Activated CD4-positive, CD25-positive, alpha-beta regulatory T cell treated with anti-CD3 and anti-CD28 coated beads, Interleukin-2, amount 50 U/mL, for 16 hours (primary cell): Measurements from ENCODE around the gene CD164L2.
"Not testable (repeated sequence)": the region's sequence is repeated elsewhere in the genome, so short reads cannot be mapped to it uniquely, and the experiment has no call there.

Source experiments
- DNase-seq: peaks from one replicate; pipeline ENCODE4 v3.0.0-alpha.2; 2020; ENCODE audit warnings: low read depth, low spot score

The CD164L2 gene

DNA sequence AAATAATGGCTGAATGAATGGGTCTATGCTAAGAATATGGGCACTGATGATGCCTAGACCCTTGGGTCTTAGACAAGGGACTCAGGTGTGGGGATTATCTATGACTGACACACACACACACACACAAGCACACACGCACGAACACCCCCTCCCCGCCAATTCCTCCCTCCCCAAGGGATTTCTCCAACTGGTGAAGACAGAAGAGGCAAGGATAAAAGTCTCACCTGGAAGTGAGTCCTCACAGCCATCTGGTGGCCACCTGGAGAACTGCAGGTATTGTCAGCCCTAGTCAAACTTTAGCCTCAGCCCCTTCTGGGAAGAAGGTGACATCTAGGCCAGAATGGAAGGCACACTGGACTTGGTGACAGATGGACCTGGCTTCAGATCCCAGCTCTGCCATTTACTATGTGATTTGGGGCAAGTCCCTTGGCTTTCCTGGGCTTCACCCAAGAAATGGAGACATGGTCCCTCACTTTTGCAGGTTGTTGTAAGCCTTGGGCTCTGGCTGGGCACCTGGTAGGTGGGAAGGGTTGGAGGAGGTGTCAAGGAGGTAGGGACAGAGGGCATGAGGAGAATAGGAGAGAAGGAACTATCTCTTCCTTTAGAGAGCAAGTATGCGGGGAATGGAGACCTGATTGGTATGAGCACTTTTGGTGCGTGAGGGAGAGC, 5.3 kb upstream of the CD164L2 start:
- peak; percentile 58 for DNase-seq

DNA sequence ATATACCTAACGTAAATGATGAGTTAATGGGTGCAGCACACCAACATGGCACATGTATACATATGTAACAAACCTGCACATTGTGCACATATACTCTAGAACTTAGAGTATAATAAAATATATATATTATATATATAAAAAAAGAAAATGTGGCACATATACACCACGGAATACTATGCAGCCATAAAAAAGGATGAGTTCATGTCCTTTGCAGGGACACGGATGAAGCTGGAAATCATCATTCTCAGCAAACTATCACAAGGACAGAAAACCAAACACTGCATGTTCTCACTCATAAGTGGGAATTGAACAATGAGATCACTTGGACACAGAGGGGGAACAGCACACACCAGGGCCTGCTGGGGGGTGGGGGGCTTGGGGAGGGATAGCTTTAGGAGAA, 1.7 kb upstream of the CD164L2 start:
- DNase-seq = not testable (repeated sequence)

DNA sequence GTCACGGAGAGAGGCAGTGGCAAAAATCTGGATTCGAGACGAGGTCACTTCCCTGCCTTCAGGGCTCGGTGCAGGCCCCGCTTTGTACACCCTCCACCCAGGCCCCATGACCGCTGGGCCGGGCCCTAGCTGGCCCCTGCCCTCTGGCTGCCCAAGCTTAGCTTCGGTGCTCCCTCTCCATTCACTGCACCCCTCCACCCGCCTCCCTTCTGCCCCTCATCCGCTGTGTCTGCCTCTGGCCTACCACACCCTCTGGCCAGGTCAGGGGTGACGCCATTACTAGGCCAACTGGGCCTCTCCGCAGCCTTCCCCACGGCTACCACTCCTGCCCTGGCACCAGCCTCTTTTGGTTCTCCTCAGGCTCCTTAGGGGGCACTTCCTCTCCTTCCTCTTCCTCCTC, 528 bp upstream of the CD164L2 start:
- DNase-seq = no peak

DNA sequence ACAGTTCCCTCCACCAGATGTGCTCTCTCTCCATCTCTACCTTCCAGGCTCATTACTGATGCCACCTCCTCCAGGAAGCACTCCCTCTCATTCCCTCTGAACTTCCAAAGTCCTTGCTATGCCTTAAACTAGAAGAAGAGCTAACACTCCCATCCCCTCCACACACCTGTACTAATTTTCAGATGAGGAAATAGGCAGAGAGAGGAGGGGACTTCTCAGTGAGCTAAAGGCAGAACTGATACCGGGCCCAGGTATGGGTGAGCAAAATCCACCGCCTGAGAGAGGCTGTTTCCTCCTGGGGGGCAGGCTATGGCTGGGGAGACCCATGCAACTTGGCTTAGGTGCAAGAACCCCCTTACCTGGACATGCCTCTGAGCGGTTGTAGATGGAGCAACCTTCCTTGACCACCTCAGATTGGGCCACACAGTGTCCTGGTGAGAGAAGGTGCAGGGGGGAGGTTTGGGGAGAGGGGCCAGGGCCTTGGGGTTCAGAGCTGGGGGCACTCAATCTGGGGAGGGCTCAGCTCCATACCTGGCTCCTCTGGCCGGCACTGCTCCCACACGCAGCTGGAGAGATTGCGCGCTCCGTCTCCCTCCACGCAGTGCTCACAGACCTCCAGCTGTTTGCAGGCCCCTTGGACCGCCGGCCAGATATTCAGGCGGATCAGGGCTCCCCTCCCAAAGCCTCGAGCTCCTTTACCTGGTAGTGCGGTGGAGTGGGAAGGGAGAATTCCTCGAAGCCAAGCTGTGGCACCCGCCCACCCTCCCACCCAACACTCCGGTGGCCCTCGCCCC, 967 bp downstream of the CD164L2 start:
- DNase-seq = no peak

DNA sequence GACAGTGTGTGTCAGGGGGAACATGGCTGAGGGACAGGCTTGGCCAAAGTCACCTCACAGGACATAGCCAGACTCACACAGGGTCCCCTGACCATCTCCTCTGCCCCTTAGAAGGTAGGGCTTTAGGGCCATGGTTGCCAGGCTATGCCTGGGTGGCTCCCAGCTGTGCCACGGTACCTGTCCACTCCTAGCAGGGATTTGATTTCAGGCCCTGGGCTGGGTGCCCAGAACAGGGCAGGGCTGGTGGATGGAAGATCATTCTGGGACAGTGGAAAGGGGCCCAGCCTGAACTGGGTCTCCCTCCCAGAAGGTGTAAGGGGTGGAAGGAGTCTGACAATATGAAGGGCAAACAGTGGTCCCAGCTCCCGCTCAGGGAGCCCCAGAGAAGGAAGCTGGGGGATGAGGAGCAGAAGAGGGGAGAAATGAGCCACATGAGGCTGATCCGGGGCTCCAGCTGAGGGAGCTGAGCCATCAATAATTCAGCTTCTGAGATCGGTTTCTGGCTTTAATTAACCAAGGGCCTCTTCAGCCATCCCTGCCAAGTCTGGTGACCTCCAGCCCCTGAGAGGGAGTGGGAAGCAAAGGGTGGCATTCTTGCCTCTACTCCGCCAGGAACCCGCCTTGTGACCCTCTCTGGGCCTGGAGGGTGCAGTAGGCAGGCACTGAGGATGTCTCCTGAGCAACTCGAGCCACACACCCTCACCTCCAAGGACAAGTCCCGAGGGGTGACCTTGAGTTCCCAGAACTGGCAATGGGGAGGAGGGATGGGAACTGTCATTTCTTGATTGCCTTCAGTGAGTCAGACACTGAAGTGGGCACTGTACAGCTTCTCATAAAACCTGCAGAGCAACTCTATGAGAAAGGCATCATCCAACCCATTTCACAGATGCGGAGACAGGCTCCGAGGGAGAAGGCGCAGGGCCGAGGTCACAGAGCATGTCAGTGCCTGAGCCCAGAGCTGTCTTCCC, 2.1 kb downstream of the CD164L2 start:
- DNase-seq = no peak

DNA sequence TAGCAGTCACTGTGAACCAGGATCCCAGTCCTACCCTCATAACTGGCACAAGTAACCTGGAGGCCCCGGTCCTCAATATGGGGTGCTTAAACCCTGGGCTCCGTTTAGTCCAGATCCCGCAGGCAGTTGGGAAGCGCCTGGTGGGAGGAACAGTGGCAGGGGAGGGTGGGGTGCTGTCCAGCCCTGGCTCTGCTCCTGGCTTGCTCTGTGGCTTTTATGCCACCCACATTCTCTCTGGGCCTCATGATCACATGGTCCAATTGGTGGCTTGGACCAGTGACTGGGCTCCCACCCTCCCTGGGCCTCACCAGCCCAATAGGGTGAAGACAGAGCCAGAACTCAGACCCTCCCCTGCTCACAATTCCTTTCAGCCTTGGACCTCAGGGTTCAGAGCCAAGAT, 2.9 kb downstream of the CD164L2 start:
- no peak for DNase-seq

DNA sequence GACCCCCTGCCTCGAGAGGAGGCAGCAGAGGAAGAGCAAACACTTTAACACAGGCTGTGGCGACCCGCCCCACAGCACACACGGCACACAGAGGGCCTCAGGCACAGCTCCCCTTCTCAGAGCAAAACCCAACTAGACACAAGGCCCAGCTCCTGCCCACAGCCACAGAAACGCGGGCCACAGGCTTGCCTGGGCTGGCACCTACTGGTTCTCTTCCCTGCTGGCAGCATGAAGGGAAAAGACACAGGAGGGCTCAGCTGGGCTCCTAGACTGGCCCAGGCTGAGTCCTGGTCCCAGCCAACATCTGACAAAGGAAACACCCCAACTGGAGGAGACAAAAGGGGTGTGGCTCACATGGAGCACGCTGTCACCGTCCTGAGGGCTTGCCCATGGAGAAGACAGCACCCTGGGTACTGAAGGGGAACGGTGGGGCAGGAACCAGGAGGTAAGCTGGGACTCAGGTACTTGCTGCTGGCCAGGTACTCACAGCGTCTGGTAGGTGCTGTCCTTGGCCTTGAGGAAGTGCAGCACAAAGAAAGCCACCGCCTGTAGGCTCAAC, 3.5 kb downstream of the CD164L2 start:
- no peak for DNase-seq

DNA sequence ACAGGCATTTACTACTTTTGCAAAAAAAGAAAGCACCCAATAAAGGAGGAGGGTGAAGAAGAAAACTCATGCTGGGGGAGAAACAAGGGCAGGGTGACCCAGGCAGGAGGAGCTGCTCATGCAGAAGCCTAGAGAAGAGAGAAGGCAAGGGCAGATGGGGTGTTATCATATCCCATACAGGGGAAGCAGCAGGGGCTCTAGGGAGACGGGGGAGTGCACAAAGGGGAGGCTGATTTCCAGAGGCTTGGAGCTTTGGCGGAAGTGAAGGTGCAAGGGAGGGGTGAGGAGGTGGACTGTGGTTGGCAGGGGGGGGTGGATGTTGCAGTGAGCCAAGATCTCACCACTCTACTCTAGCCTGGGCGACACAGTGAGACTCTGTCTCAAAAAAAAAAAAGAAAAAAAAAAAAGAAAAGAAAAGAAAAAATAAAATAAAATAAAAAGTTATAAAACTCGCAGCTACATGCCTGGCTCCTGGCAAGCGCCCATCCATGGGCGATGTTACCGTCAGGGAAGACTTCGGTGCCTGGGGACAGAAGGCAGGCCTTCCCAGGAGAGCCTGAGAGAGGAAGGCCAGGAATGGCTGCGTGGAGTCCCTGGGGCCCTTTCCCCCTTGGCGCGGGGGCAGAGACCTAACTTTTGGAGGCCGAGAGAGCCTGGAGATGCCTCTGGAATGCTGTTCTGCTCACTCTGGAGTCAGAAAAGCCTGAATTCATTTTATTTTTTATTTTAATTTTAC, 5.2 kb downstream of the CD164L2 start:
- DNase-seq = no peak

DNA sequence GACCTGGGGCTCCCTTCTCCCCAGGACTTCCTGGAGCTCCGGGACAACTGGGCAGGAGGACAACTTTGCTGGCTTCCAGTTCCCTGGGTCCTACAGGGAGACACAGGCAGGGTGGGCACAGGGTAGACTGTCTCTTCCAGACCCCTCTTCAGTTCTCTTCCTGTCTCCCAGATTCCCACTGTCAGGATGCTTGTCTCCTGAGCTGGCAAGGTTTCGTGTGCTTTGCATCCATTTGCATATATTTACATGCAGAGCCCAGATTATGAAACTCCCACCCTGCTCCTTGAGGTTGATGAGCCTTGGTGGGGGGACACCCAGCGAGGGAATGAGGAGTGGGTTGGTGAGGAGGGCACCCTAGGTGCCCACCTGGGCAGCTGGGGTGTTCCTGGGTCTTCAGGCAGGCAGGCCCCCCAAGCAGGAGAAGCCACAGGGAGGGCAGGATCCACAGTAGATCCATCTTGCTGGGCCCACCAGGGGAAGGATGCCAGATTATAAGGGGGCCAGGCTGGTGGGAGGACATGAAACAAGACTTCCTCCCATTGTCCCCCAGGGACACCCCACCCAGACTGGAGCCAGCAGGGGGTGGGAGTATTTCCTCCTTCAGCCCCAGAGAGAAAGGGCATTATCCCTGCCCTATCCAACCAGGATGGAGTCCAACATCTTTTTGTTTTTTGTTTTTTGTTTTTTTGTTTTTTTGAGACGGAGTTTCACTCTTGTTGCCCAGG, 8.6 kb downstream of the CD164L2 start, which contains the start of gene FCN3:
Gene FCN3, minus strand, starts transcription at position 463 of the 725 bp plus-strand sequence. Its CDS starts 6 bp downstream, at position 457.
- no peak for DNase-seq

DNA sequence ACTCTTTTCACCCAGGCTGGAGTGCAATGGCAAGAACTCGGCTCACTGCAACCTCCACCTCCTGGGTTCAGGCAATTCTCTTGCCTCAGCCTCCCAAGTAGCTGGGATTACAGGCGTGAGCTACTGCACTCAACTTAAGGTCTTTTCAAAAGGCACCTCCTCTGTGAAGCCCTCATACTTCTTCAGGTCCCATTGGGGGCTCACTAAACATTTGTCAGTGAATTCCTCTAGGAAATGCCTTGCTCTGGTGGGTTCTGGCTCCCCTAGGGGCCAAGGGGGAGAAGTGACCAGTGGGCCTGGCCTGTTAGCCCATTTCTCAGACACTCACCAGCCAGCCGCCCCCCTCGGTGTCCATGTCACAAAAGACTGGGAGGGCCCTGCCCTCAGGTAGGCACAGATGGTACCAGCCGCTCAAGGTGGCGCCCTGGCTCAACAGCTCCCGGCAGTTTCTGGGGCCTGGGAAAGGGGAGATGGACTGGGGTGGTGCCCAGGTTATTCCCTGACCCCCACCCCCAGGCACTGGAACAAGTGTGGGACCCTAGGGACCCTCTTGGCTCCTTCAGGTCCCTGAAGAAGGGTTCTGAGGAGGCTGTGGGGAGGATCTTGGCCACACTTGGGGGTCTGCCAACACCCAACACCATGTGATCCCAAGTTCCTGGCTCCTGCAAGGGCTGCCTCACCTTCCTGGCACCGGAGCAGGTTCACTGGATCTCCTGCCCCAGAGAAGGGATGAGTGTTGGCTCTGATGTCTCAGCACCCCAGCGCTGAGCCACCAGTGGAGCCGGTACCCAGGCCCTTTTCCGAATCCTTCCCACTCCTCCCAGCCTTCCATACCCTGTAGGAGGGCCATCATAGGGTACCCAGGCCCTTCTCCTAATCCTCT, 10.1 kb downstream of the CD164L2 start:
- DNase-seq = no peak

DNA sequence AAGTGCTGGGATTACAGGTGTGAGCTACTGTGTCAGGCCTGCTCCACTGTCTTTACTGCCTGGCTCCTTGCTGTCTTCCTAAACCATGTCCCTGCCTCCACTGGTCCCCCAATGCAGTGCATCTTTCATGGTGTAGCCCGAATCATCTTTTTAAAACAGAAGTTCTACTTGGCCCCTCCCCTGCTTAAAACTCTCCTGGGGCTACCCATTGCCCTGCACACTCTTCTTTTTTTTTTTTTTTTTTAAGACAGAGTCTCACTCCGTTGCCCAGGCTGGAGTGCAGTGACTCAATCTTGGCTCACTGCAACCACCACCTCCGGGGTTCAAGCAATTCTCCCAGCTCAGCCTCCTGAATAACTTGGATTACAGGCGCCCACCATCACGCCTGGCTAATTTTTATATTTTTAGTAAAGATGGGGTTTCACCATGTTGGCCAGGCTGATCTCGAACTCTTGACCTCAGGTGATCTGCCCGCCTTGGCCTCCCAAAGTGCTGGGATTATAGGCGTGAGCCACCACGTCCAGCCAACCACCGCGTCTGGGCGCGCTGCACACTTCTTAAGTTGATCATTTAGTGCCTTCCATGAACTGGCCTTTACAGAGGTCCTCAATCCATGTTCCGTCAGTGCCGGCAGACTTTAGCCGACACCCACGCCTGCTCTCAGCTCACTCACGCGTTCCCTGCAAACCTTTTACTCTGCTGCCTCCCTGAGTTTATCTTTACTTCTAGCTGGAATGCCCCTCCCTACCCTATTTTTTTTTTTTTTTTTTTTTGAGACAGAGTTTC, 10.9 kb downstream of the CD164L2 start:
- no peak for DNase-seq

DNA sequence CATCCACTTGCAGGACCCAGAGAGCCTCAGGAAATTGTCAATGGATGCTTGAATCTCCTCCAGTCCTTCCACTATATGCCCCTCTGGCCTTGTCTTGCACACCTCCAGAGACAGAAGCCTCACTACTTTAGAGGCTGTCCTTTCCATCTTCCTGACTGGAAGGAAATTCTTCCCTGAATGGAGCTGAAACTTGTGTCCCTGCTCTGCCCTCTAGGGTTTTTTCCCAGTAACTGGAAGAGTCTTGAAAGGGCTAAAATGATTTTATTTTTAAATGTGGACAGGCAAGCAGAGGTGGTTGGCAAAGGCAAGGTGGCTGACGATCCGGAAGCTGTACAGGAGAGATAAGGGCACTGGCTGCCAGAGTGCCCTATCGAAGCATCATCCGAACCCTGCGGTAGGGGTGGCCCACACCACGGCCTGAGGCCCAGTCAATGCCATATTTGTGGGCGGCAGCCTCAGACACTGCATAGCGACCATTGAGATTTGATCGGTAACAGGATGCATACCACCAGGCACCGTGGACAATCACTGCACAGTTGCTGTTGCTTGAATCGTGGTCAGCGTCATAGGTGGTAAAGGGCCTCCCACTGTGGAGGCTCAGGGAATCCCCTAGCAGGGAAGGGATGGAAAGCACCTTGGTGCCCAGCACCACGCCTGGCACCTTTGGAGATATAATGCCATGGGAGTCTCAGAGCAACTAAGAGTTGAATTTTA, 14.1 kb downstream of the CD164L2 start:
- DNase-seq = no peak

DNA sequence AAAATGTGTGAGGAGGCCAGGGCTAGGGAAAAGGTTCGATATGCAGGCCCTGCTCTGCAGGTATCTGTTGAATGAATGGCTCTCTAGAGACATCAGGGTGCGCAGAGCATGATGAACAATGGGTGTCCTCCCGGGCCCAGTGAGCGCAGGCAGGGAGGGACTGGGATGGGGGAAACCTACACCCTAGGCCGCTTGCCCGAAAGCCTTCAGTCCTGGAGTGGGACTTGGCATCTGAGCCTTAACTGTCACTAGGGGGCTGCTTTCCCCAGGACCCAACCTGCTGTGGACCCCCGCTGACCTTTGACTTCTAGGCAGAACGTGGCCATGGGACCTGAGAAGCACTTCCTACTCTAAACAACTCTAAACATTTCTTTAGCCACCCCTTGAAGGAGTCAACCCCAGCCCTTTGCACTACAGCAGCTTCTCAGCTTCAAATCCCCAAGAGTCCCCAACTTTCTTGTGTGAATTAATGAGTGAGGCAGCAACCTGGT, 15.9 kb downstream of the CD164L2 start:
- DNase-seq = no peak

DNA sequence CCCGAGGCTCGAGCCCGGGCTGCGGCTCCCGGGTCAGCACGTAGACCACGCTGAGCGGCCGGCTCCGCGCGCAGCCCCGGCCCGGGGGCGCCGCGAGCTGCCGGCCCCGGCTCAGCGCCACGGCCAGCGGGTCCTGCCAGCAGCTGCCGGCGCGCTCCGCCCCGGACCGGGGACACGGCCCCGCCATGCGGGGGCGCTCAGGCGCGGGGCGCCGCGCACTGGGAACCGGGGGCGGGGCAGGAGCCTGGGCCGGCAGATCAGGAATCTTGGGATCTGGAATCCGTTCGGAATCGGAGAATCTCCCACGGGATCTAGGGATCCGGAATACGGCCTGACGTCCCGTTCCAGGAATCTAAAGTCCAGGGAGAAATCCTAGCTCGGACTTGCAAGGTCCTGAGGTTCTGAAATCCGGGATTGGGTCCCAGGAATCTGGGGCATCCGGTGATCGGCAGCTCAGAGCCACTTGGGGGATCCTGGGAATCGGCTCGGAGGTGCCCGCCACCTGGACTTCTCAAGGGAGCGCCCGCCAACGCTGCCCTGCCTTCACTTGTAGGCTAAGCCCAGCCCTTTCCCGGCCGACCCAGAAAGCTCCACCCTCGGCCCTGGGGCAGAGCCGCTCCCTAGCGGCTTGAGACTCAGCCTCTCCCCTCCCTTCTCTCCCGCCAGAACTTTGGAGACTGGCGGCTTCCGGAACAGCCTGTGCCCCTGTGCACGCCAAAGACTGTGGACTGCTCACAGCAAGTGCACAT, 16.5 kb downstream of the CD164L2 start, which contains the start of gene MAP3K6:
Gene MAP3K6, minus strand, starts transcription at position 551 of the 749 bp plus-strand sequence. Its CDS starts 364 bp downstream, at position 187.
- DNase-seq = no peak

DNA sequence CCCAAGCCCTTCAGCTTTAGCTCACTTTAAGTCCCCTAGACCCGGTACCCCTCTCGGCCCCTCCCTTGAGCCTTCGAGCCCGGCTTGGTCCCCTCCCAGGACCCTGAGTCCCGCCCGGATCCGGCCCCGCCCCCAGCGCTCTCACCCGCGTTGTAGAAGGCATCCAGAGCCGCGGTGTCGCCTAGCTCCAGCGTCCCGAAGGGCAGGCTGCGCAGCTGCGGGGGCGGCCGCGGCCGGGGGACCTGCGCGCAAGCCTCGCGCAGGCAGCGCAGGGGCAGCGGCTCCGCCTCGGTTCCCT, 17.1 kb downstream of the CD164L2 start:
- peak; percentile 42 for DNase-seq

DNA sequence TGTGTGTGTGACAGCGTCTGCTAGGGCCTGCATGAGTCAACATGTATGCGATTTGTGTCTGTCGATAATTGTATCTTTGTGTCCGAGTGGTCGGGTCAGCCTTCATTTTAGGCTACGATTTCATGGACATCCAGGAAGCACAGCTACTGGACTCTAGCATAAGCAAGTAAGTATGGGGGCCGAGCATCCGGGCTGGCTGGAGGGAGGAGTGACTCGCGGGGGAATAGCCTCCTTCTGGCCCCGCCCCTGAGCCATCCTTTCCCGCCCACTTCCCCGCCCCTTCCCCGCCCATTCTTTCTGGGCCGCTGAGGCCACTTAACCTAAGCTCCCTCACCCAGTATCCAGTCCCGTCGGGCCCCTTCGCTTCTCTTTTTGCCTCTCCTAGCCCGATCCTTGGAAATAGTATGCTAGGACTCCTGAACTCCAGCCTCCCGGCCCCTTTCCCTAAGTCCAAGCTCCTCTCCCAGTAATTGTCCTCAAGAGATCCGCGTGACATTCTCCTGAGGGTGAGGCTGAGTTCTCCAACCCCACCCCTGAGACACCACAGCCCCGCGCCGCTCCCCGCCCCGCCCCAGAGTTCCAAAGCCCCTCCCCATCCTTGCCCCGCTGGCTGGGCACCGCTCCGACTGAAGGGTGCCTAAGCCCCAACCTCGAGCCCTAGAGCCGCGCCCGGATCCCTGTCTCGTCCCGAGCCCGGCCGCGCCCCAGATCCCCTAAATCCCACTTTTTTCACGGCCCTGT, 17.6 kb downstream of the CD164L2 start:
- peak; percentile 55 for DNase-seq
